Measurements from ENCODE around the gene CLNK. TPM values are rescaled to one million over a fixed set of nuclear protein-coding genes. Genes with fewer than 3 reads are reported as not detected.

CLNK gene
- total RNA-seq, 1 donor from 2014 or later = not detected

- DNase-seq (ENCODE audit: extremely low spot score, unreplicated experiment) = no peak
- no peak for TF ChIP-seq CTCF (conservative IDR thresholded peaks at IDR 0.05)
- Mint-ChIP-seq H3K4me1 (ENCODE audit: unreplicated experiment) (no peaks in the 10 kb centered on the region), H3K4me3 (no peak overlapping the region), H3K27ac (no peak overlapping the region), H3K9me3 (peaks cover 5% of the 10 kb centered on the region), H3K27me3 (peaks cover 4% of the 10 kb centered on the region), H3K36me3 (no peaks in the 10 kb centered on the region)
Observed at GRCh38 chr4:10596586-10597290, 87.8 kb downstream of the CLNK start.

DNA sequence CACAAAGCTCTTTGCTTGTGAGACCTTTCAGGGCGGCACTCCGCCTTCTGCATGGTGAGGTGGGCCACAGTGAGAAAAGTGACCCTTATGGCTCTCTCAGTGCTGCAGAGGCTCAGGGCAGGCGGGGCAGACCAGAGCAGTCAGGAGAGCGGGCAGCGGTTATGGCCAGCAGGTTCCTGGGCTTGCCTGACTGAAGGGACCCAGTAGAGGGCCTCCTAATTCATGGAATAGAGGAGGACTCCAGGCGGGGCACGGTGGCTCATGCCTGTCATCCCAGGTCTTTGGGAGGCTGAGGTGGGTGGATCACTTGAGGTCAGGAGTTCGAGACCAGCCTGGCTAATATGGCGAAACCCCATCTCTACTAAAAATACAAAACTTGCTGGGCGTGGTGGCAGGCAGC is 91.4 kb downstream of the CLNK start:
- no peak for TF ChIP-seq CTCF (conservative IDR thresholded peaks at IDR 0.05)
- no peaks in the 10 kb centered on the region for H3K36me3 Mint-ChIP-seq
- DNase-seq (ENCODE audit: extremely low spot score, unreplicated experiment) = no peak
- no peak overlapping the region for H3K4me3 Mint-ChIP-seq
- H3K9me3 Mint-ChIP-seq = peaks cover 5% of the 10 kb centered on the region
- peaks cover 15% of the 10 kb centered on the region for H3K27me3 Mint-ChIP-seq
- no peak overlapping the region for H3K27ac Mint-ChIP-seq
- peaks cover 17% of the 10 kb centered on the region for H3K4me1 Mint-ChIP-seq (ENCODE audit: unreplicated experiment)

- Mint-ChIP-seq H3K27ac (no peak overlapping the region), H3K27me3 (peaks cover 17% of the 10 kb centered on the region), H3K4me1 (ENCODE audit: unreplicated experiment) (peaks cover 17% of the 10 kb centered on the region), H3K4me3 (no peak overlapping the region), H3K36me3 (no peaks in the 10 kb centered on the region), H3K9me3 (peaks cover 5% of the 10 kb centered on the region)
- no peak for TF ChIP-seq CTCF (conservative IDR thresholded peaks at IDR 0.05)
- no peak for DNase-seq (ENCODE audit: extremely low spot score, unreplicated experiment)
Observed at GRCh38 chr4:10590896-10591295, 93.7 kb downstream of the CLNK start.

GRCh38 chr4:10589799-10590198 is 94.8 kb downstream of the CLNK start:
- no peak overlapping the region for H3K4me3 Mint-ChIP-seq
- no peaks in the 10 kb centered on the region for H3K36me3 Mint-ChIP-seq
- H3K9me3 Mint-ChIP-seq = peaks cover 5% of the 10 kb centered on the region
- DNase-seq (ENCODE audit: extremely low spot score, unreplicated experiment) = no peak
- H3K4me1 Mint-ChIP-seq (ENCODE audit: unreplicated experiment) = peaks cover 17% of the 10 kb centered on the region
- TF ChIP-seq CTCF (conservative IDR thresholded peaks at IDR 0.05) = no peak
- H3K27ac Mint-ChIP-seq = no peak overlapping the region
- H3K27me3 Mint-ChIP-seq = peaks cover 17% of the 10 kb centered on the region

- TF ChIP-seq CTCF (conservative IDR thresholded peaks at IDR 0.05) = no peak
- no peaks in the 10 kb centered on the region for H3K36me3 Mint-ChIP-seq
- peaks cover 17% of the 10 kb centered on the region for H3K27me3 Mint-ChIP-seq
- H3K4me3 Mint-ChIP-seq = no peak overlapping the region
- peaks cover 18% of the 10 kb centered on the region for H3K4me1 Mint-ChIP-seq (ENCODE audit: unreplicated experiment)
- DNase-seq (ENCODE audit: extremely low spot score, unreplicated experiment) = no peak
- peaks cover 5% of the 10 kb centered on the region for H3K9me3 Mint-ChIP-seq
- H3K27ac Mint-ChIP-seq = no peak overlapping the region
Observed at GRCh38 chr4:10589321-10589720, 95.2 kb downstream of the CLNK start.
